22Rv1 (cell line): Measurements from ENCODE around the gene FBXO2.

ENCODE experiments used
- CTCF ChIP-seq: fragments of 450-650 bp; IDR thresholded peaks from 2 replicates; pipeline ENCODE4 v1.5.1; 2017; ENCODE audit warnings: mild to moderate bottlenecking
- ZFX ChIP-seq: fragments of 450-650 bp; IDR thresholded peaks from 2 replicates; pipeline ENCODE4 v1.6.1; 2017; ENCODE audit warnings: antibody characterized with exemption, borderline replicate concordance

GRCh38 chr1:11651017-11651416, 3.2 kb downstream of the FBXO2 start:
- TF ChIP-seq CTCF (no peak), ZFX (no peak)
